Neuronal stem cell (in vitro differentiated cells): ENCODE results near the gene BABAM2.

Experiments used
- DNase-seq: peaks from one replicate; pipeline ENCODE4 v3.0.0-alpha.2; 2013; ENCODE audit warnings: low spot score
- H2AFZ ChIP-seq: one replicate; pipeline ENCODE4 v1.6.1; 2013; ENCODE audit warnings: mild to moderate bottlenecking, low read length, inconsistent platforms
- H2AK5ac ChIP-seq: 2 replicates; pipeline ENCODE4 v1.6.1; 2013; ENCODE audit warnings: low read depth, mild to moderate bottlenecking, inconsistent platforms, low read length, moderate library complexity, mixed read lengths
- H2BK120ac ChIP-seq: 2 replicates; pipeline ENCODE4 v1.6.1; 2013; ENCODE audit warnings: low read depth, mild to moderate bottlenecking, inconsistent platforms, low read length, moderate library complexity, mixed read lengths
- H2BK12ac ChIP-seq: one replicate; pipeline ENCODE4 v1.6.1; 2013; ENCODE audit warnings: low read length, inconsistent platforms
- H2BK15ac ChIP-seq: 2 replicates; pipeline ENCODE4 v1.6.1; 2013; ENCODE audit warnings: mild to moderate bottlenecking, low read length, inconsistent platforms, mixed read lengths
- H2BK5ac ChIP-seq: one replicate; pipeline ENCODE4 v1.6.1; 2013; ENCODE audit warnings: inconsistent platforms, mild to moderate bottlenecking, low read length, moderate library complexity
- H3K14ac ChIP-seq: one replicate; pipeline ENCODE4 v1.6.1; 2013; ENCODE audit warnings: low read length, inconsistent platforms
- H3K18ac ChIP-seq: 2 replicates; pipeline ENCODE4 v1.6.1; 2013; ENCODE audit warnings: low read length, inconsistent platforms
- H3K23ac ChIP-seq: 2 replicates; pipeline ENCODE4 v1.6.1; 2013; ENCODE audit warnings: low read depth, mild to moderate bottlenecking, mixed read lengths, low read length, inconsistent platforms; ENCODE audit not compliant: poor library complexity
- H3K27ac ChIP-seq: replicated peaks from 3 replicates; pipeline ENCODE4 v1.5.1; 2013; ENCODE audit warnings: low read length, inconsistent platforms
- H3K27me3 ChIP-seq, 3 experiments: 2 replicates each; pipeline ENCODE4 v1.6.1; 2013; ENCODE audit warnings: low read length in 3 of 3, mild to moderate bottlenecking in 2 of 3, inconsistent platforms in 1 of 3, low read depth in 1 of 3, mixed read lengths in 1 of 3, moderate library complexity in 1 of 3; ENCODE audit not compliant: control insufficient read depth in 3 of 3, insufficient read depth in 3 of 3
- H3K36me3 ChIP-seq, 2 donors: replicated peaks in 1 of 2; 2 replicates each; pipeline ENCODE4 v1.6.1; 2013; ENCODE audit warnings: low read length in 2 of 2; ENCODE audit not compliant: control insufficient read depth in 2 of 2, insufficient read depth in 2 of 2
- H3K4ac ChIP-seq: 2 replicates; pipeline ENCODE4 v1.6.1; 2013; ENCODE audit warnings: inconsistent platforms, mild to moderate bottlenecking, low read length, moderate library complexity
- H3K4me1 ChIP-seq, 2 donors: 1 replicate in 1 of 2; 2 replicates in 1 of 2; pipeline ENCODE4 v1.6.1; 2013; ENCODE audit warnings: low read length in 2 of 2, low read depth in 1 of 2; ENCODE audit not compliant: control insufficient read depth in 2 of 2, insufficient read depth in 1 of 2
- H3K4me2 ChIP-seq: one replicate; pipeline ENCODE4 v1.6.1; 2013; ENCODE audit warnings: mild to moderate bottlenecking, low read length, inconsistent platforms; ENCODE audit not compliant: insufficient read depth, poor library complexity, severe bottlenecking
- H3K4me3 ChIP-seq, 2 donors: 2 replicates each; pipeline ENCODE4 v1.5.1; 2013; ENCODE audit warnings: low read length in 2 of 2, mild to moderate bottlenecking in 2 of 2, inconsistent platforms in 1 of 2, moderate library complexity in 1 of 2
- H3K79me1 ChIP-seq: one replicate; pipeline ENCODE4 v1.6.1; 2013; ENCODE audit warnings: low read depth, mild to moderate bottlenecking, inconsistent platforms, low read length, moderate library complexity
- H3K9ac ChIP-seq: one replicate; pipeline ENCODE4 v1.6.1; 2013; ENCODE audit warnings: mild to moderate bottlenecking, low read depth, low read length, inconsistent platforms; ENCODE audit not compliant: poor library complexity
- H3K9me3 ChIP-seq, 2 donors: replicated peaks in 1 of 2; 2 replicates each; pipeline versions ENCODE3 to v1.6.1; 2013; ENCODE audit warnings: low read length in 2 of 2, mild to moderate bottlenecking in 2 of 2, inconsistent platforms in 1 of 2, low read depth in 1 of 2, mixed read lengths in 1 of 2, moderate library complexity in 1 of 2; ENCODE audit not compliant: control insufficient read depth in 2 of 2, insufficient read depth in 1 of 2
- H4K8ac ChIP-seq: one replicate; pipeline ENCODE4 v1.6.1; 2013; ENCODE audit warnings: low read depth, mild to moderate bottlenecking, inconsistent platforms, low read length, moderate library complexity
- H4K91ac ChIP-seq: one replicate; pipeline ENCODE4 v1.6.1; 2013; ENCODE audit warnings: low read length, low read depth, mild to moderate bottlenecking, inconsistent platforms; ENCODE audit not compliant: poor library complexity
- WGBS, 2 donors: extraction: QIAGEN DNeasy Blood & Tissue Kit; methylation state at CpG; one replicate each; pipeline ENCODE4 v1.1.7; 2013; ENCODE audit warnings: missing lambda C conversion rate in 2 of 2, mixed read lengths in 1 of 2; ENCODE audit not compliant: insufficient read length in 2 of 2, insufficient replicate concordance in 1 of 2; ENCODE audit errors: extremely low coverage in 2 of 2; 5-methylcytosine and 5-hydroxymethylcytosine counted together

Gene BABAM2

GRCh38 chr2:28348921-28349320 lies 458.4 kb downstream of the BABAM2 start:
- Histone ChIP-seq H2BK15ac (no peak overlapping the region), H2BK12ac (no peak overlapping the region), H3K14ac (no peak overlapping the region), H3K27ac (no peak overlapping the region), H3K27me3 (no peaks in the 10 kb centered on the region), H3K9ac (no peak overlapping the region), H2AFZ (no peak overlapping the region), H3K4me1 (peaks cover 0 to 13% of the 10 kb centered on the region in 2 donors), H4K8ac (no peak overlapping the region), H3K4me3 (no peak overlapping the region), H3K79me1 (no peaks in the 10 kb centered on the region), H3K18ac (no peak overlapping the region), H3K4ac (no peak overlapping the region), H3K9me3 (no peaks in the 10 kb centered on the region), H3K23ac (no peak overlapping the region), H2AK5ac (no peak overlapping the region), H2BK120ac (no peak overlapping the region), H4K91ac (no peak overlapping the region), H3K4me2 (no peak overlapping the region), H2BK5ac (no peak overlapping the region), H3K36me3 (no peaks in the 10 kb centered on the region)
- 100% methylated on average over 1 of the region's 11 CpGs; no CpG with 5 or more reads in 1 of the 2 donors for WGBS, 2 donors
- no peak for DNase-seq

GRCh38 chr2:28349546-28350165 lies 459.1 kb downstream of the BABAM2 start:
- no peaks in the 10 kb centered on the region for H3K27me3 ChIP-seq

GRCh38 chr2:28350196-28350595 lies 459.7 kb downstream of the BABAM2 start:
- no peak overlapping the region for H2BK15ac ChIP-seq
- no peak for DNase-seq
- no peaks in the 10 kb centered on the region for H3K9me3 ChIP-seq
- peaks cover 0 to 11% of the 10 kb centered on the region in 2 donors for H3K4me1 ChIP-seq
- no peak overlapping the region for H3K4ac ChIP-seq
- no peak overlapping the region for H2BK120ac ChIP-seq
- no peak overlapping the region for H4K8ac ChIP-seq
- H3K27me3 ChIP-seq: no peaks in the 10 kb centered on the region
- no peak overlapping the region for H2AK5ac ChIP-seq
- H3K9ac ChIP-seq: no peak overlapping the region
- no peak overlapping the region for H3K27ac ChIP-seq
- H3K18ac ChIP-seq: peak overlapping the region; percentile 50
- peak overlapping the region; percentile 28 for H2AFZ ChIP-seq
- no peaks in the 10 kb centered on the region for H3K79me1 ChIP-seq
- no peak overlapping the region for H4K91ac ChIP-seq
- H3K14ac ChIP-seq: no peak overlapping the region
- H2BK12ac ChIP-seq: peak overlapping the region; percentile 12
- no peaks in the 10 kb centered on the region for H3K36me3 ChIP-seq
- H3K23ac ChIP-seq: no peak overlapping the region
- H3K4me3 ChIP-seq: no peak overlapping the region
- WGBS, 2 donors: no CpG with 5 or more reads among the region's 17 CpGs
- no peak overlapping the region for H3K4me2 ChIP-seq
- H2BK5ac ChIP-seq: no peak overlapping the region

More at GRCh38 chr2:28349546-28350165, 459.1 kb downstream of the BABAM2 start:
- no peak for DNase-seq
- no peaks in the 10 kb centered on the region for H3K36me3 ChIP-seq
- no peak overlapping the region for H2BK5ac ChIP-seq
- no peak overlapping the region for H3K14ac ChIP-seq
- peak overlapping the region; percentile 77 for H3K4ac ChIP-seq
- H2AK5ac ChIP-seq: peak overlapping the region; percentile 23
- H3K4me3 ChIP-seq: no peak overlapping the region
- no peak overlapping the region for H3K4me2 ChIP-seq
- H3K79me1 ChIP-seq: no peaks in the 10 kb centered on the region
- H3K27ac ChIP-seq: no peak overlapping the region
- H4K8ac ChIP-seq: no peak overlapping the region
- no peak overlapping the region for H3K23ac ChIP-seq
- peak overlapping the region; percentile 28 for H2AFZ ChIP-seq
- peak overlapping the region; percentile 36 for H2BK12ac ChIP-seq
- H4K91ac ChIP-seq: no peak overlapping the region
- H3K9ac ChIP-seq: no peak overlapping the region
- H2BK120ac ChIP-seq: peak overlapping the region; percentile 21
- peak overlapping the region; percentile 71 for H2BK15ac ChIP-seq
- peaks cover 0 to 11% of the 10 kb centered on the region in 2 donors for H3K4me1 ChIP-seq
- no peaks in the 10 kb centered on the region for H3K9me3 ChIP-seq
- no CpG with 5 or more reads among the region's 11 CpGs for WGBS, 2 donors
- H3K18ac ChIP-seq: peak overlapping the region; percentile 74

- Histone ChIP-seq H3K14ac (no peak overlapping the region), H3K9ac (no peak overlapping the region), H3K4ac (no peak overlapping the region), H2AK5ac (peak overlapping the region; percentile 95), H4K8ac (no peak overlapping the region), H3K4me3 (no peak overlapping the region), H2AFZ (no peak overlapping the region), H4K91ac (peak overlapping the region; percentile 86), H3K18ac (peak overlapping the region; percentile 80), H3K36me3 (no peaks in the 10 kb centered on the region), H2BK12ac (peak overlapping the region; percentile 0), H3K79me1 (no peaks in the 10 kb centered on the region), H3K27me3 (no peaks in the 10 kb centered on the region), H3K4me1 (peaks cover 0 to 9% of the 10 kb centered on the region in 2 donors), H3K9me3 (no peaks in the 10 kb centered on the region), H3K27ac (no peak overlapping the region), H3K4me2 (no peak overlapping the region), H2BK15ac (peak overlapping the region; percentile 81), H2BK120ac (no peak overlapping the region), H3K23ac (peak overlapping the region; percentile 77), H2BK5ac (no peak overlapping the region)
- WGBS, 2 donors: no CpG with 5 or more reads among the region's 11 CpGs
- DNase-seq: no peak
Measured at GRCh38 chr2:28350791-28351285, 460.3 kb downstream of the BABAM2 start.
